GM18909 (cell line): Measurements from ENCODE around the gene FREY1.
"Not testable (repeated sequence)": the region's sequence is repeated elsewhere in the genome, so short reads cannot be mapped to it uniquely, and the experiment has no call there.

Experiments
- ATAC-seq: cut with Tn5 transposase; IDR thresholded peaks from one replicate; pipeline ENCODE4 v1.9.1; 2021; ENCODE audit warnings: mild to moderate bottlenecking; ENCODE audit not compliant: unreplicated experiment, poor library complexity

The FREY1 gene

DNA sequence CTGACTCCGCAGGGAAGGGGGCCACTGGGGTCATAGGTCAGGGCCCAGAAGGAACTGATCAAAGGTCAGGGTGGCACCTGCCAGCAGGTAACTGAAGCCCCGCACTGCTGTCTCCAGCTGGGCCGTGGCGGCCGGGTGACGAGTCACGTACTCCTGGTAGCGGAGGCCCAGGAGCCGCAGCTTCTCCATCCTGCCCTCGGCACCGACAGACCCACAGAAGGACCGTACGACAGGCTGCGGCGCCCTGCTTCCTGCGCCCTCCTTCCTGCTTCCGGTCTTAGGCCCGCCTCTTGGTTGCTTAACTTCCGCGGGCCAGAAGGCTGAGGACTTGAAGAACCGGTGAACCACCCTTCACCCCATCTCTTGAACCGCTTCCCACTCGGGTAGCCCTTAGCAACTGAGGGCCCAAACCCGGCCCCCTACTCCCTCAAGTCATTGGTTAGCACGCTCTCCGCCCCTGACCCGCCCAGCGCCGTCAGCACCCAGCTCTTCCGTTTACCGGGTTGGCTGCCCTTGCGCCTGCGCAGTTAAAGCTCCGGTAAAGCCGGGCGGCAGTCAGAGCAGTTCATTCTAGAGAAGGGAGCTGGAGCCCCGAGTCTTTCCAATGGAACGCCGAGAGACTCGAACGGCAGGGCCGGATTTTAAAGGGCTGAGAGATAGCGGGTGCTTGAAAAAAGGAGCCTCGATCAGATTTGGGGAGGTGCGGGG lies 10.7 kb upstream of the FREY1 start, which contains the start of gene PEX16:
Gene PEX16 (minus strand): TSS at position 255 of the 708 bp plus-strand sequence. CDS start 66 bp downstream, at position 189.
- ATAC-seq = peak; percentile 89

DNA sequence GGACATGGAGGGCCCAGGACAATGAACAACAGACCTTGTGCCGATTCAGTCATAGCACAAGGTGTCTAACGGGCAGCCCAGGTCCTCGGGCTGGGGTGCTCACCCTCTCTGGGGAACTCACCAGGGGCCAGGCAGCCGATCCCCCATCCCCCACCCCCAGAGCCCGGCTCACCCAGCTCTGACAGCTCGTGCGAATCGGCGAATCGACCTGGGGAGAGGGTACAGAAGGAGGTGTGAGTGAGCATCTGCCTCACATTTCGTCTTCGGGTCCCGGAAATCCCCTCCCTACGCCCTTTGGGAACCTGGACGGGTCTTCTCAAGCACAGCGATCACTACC lies 10.2 kb upstream of the FREY1 start:
- ATAC-seq = no peak

DNA sequence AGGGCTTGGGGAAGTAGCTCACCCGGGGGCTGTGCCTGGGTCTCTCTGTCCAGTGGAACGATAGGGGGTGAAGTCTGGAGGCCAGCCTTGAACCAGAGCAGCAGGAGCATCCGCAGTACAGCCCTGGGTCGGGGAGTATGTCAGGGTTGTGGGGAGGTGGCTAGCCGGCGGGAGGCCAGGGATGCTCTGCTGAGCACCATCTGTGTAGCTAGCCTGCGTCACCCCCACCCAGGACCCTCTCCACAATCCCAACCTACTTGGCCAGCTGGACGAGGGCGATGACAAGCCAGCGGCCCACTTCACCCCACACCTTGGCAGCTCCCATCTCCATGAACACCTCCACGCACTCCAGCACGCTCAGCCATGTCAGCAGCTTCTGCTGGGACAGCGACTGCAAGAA lies 8.4 kb upstream of the FREY1 start:
- no peak for ATAC-seq

DNA sequence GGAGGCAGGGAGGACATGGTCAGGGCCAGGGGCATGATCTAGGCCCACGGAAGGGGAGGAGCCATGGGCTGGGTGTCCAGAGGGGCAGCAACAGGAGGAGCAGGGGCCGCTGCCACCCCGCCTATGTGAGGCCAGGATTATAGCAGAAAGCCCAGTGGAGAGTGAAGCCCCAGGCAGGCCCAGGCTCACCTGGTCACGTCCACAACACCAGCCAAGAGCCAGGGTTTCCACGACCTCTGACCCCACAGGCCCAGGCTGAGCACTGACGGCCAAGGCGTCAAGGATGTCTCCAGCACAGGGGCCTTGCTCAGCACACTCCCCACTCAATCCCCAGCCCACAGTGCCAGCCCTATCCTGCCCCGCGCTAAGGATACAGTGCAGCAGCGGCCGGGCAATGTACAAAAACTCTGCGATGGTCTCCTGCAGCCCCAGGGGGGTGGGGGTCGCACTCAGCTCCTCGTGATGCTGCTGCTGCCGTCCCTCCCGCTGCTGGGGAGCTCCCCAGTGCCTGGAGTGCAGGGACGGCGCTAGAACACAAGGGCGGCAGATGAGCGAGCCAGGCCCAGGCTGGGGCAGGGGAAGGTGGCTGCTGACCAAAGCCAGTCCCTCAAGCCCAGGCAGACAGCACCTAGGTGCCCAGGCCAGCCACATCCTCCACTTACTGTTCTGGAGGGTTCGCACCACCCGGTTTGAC lies 7.0 kb upstream of the FREY1 start:
- ATAC-seq = no peak

DNA sequence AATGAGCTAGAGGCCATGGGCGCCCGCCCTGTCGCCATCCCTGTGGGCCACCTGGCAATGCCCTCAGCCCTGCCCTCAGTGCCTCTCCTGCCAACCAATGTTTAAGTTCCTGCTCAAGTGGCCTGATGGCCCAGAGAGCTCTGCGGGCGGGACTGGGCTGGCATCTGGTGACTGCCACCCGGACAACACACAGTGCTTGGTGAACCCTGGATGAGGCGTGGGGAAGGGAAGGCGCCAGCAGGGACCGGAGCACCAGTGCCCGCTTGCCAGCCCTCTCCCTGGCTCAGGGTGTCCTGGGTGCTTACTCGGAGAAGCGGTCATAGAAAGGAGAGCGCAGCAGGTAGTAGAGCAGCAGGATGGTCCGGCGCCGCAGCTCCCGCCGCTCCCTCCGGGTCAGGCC lies 6.4 kb upstream of the FREY1 start:
- ATAC-seq = no peak

DNA sequence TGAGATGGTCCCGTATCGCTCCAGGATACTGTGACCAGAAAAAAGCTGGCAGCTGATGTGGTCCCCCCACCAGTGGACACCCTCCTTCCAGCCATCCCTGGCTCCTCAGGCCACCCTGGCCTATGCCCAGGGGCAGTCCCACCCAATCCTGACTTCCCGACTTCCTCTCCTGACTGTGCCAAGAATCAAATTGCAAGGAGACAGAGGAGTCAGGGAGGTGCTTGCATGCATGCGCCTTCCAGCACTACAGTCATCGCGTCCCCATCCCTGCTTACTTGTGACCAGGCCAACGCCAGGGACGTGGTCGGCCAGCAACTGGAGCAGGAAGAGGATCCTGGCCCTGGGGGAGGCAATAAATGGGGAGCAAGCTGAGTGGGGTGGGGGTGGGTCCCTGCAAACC lies 3.6 kb upstream of the FREY1 start:
- ATAC-seq = no peak

DNA sequence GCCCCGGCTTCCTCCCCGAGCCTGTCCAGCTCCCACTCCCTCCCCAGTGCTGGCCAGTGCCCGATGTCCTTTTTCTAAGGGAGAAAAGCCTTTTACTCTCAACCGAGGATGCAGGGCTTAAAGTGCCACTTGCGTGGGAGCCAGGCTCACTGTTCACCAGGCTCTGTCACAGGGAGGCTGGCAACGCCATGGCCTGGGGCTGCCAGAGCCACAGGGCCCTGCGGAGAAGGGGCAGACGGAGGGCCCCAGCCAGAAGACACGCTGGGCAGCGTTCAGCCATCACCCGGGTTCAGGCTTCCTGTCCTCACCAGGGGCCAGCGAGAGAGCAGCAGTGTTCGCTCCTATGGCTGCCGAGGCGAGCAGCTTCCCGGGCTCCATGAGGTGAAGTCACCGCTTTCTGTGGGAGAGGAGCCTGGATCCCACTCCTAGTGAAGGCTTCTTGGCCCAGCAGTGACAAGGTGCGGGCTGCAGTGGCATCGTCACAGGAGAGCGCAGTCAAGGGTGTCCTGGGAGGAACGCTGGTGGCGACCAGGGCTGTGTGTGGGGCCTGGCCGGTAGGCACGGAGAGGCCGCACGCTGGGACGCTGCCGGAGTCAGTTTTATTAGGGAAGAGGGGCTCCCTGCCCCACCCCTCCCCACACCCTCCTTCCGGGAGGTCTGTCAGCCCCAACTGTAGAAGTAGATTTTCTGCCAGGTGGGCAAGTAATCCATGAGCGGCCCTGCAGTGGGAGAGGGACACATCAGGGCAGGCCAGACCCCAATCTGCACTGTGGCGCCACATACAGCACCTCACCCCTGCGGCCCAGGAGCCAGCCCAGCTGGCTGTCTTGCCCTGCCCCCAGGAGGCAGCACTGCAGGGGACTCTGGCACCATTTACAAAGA lies 2.8 kb upstream of the FREY1 start:
- no peak for ATAC-seq

DNA sequence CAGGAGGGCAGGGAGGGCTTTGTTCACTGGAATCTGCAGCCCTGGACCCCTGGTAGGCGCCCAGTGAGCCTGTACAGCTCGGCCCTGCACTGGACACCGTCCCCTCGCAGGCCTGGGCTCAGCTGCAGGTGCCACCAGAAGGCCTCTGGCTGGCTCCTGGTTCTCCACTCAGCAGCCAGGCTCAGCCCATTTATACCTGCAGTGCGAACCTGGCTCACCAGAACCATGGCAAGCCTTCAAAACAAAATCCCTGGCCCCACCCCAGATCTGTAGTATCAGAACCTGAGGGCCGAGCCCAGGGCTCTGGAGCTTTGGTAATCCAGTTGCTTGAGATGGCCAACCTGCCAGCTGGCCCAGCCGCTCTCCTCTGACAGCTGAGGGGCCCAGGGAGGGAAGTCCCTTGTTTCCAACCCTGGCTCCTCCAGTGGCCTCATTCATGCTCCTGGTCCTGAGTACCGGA lies 870 bp upstream of the FREY1 start:
- no peak for ATAC-seq

DNA sequence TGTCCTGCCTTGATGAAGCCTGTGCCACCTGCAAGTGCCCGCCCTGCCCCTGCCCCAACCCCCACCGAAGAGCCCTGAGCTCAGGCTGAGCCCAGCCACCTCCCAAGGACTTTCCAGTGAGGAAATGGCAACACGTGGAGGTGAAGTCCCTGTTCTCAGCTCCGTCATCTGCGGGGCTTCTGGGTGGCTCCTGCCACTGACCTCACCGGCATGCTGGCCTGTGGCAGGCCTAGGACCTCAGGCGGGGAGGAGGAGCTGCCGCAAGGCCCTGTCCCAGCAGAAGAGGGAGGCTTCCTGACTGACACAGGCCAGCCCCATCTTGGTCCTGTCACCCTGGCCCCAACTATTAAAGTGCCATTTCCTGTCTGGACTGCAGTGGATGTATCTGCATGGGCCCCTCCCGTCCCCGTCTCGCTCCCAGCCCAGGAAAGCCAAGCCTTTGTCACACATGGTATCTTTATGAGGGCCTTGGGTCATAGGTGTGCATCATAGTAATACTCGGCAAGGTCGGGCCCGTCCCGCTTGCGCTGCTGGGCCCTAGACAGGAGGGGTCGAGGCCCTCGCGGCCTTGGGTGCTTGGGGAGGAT lies 882 bp downstream of the FREY1 start:
- no peak for ATAC-seq

DNA sequence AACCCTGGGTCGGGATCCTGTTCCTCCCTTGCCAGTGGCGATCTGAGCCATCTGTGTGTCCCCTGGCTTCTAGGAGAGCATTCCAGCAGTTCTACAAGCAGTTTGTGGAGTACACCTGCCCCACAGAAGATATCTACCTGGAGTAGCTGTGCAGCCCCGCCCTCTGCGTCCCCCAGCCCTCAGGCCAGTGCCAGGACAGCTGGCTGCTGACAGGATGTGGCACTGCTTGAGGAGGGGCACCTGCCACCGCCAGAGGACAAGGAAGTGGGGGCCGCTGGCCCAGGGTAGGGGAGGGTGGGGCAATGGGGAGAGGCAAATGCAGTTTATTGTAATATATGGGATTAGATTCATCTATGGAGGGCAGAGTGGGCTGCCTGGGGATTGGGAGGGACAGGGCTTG lies 1.5 kb downstream of the FREY1 start:
- not testable (repeated sequence) for ATAC-seq

DNA sequence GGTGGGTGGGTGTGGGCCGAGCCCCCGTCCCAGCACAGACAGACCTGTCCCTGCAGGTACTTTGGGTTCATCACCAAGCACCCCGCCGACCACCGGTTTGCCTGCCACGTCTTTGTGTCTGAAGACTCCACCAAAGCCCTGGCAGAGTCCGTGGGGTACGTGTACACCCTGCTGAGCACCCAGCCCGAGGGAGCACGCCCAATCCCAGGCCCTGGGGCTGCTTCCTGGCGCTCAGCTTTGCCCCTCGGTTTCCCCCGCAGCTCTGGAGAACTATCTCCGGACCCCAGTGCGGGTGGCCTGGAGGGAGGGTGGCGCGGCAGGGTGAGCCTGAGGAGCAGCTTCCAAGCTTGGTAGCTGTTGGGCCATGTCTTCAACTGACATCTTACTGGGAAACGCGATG lies 2.0 kb downstream of the FREY1 start:
- no peak for ATAC-seq

DNA sequence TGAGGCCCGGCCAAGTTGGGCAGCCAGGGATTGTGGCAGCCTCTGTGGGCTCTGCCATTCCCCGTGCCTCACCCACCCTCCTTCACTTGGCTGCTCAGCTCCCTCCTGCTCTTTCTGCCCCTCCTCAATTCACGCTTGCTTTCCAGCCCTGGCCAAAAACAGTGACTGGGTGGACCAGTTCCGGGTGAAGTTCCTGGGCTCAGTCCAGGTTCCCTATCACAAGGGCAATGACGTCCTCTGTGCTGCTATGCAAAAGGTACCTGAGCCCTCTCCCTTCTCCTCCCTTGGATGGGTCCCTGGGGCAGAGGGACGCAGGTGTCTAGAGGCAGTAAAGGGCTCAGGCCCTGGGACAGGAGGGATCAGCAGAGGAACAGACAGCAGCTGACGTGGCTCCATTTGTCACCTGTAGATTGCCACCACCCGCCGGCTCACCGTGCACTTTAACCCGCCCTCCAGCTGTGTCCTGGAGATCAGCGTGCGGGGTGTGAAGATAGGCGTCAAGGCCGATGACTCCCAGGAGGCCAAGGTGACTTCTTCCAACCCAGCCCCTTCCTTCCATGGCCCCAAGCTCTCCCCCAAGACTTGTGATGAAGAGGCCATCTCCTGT lies 2.7 kb downstream of the FREY1 start:
- ATAC-seq = no peak

DNA sequence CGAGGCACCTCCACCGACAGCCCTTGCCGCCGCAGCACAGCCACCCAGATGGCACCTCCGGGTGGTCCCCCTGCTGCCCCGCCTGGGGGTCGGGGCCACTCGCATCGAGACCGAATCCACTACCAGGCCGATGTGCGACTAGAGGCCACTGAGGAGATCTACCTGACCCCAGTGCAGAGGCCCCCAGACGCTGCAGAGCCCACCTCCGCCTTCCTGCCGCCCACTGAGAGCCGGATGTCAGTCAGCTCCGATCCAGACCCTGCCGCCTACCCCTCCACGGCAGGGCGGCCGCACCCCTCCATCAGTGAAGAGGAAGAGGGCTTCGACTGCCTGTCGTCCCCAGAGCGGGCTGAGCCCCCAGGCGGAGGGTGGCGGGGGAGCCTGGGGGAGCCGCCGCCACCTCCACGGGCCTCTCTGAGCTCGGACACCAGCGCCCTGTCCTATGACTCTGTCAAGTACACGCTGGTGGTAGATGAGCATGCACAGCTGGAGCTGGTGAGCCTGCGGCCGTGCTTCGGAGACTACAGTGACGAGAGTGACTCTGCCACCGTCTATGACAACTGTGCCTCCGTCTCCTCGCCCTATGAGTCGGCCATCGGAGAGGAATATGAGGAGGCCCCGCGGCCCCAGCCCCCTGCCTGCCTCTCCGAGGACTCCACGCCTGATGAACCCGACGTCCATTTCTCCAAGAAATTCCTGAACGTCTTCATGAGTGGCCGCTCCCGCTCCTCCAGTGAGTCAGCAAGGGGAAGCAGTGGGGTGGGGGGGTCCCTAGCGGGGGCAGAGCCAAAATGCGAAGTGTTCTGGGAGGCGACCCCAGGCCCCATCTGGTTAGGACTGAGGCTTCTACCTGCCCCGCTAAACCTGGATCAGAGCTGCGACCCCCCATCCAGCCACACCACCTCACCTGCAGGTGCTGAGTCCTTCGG lies 4.4 kb downstream of the FREY1 start:
- ATAC-seq = no peak

DNA sequence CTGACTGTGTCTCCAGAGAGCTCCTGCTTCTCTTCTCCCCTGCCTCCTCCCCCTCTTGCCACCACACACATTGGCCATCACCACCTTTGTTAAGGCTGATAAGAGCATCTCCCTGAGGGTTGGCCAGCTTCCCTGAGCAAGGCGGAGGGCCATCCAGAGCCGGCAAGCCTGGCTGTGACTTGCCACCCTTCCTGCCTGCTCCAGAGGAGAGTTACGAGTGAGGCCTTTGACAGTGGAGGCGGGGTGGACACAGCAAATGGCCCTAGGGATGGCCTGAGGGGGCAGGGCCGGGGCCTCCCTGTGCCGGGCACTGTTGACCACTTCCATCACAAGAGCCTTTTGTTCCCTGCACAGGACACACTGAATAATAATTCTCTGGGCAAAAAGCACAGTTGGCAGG lies 5.4 kb downstream of the FREY1 start:
- no peak for ATAC-seq

DNA sequence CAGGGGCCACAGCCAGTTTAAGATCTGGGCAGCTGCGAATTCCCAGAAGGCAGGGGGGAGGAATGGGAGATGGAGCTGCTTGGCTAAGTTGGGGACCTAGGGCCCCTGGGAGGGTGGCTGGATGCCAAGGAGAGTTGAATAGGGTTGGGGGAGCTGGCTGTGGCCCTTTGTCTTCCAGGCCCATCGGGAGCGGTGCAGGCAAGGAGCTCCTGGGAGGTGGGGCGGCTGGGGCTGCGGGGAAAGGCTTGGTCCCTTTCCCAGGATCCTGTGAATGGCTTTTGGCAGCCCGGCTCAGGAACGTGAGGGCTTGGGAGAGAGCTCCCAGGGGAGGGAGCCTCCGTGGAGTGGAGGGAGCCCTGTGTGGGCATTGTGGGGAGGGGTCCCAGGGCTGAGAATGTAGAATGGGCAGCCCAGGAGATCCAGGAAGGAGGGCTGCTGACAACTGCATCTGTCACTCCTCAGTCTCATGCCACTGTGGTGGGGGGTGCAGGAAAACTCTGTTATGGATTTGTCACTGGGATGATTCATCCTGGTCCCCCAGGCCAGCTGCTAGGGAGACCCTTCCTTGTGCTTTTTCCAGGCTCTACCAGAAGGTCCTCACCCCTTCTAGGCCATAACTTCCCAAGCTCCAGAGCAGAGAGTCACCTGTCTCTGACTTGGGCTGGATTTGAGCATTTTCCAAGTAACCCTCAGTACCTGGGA lies 6.0 kb downstream of the FREY1 start:
- no peak for ATAC-seq

DNA sequence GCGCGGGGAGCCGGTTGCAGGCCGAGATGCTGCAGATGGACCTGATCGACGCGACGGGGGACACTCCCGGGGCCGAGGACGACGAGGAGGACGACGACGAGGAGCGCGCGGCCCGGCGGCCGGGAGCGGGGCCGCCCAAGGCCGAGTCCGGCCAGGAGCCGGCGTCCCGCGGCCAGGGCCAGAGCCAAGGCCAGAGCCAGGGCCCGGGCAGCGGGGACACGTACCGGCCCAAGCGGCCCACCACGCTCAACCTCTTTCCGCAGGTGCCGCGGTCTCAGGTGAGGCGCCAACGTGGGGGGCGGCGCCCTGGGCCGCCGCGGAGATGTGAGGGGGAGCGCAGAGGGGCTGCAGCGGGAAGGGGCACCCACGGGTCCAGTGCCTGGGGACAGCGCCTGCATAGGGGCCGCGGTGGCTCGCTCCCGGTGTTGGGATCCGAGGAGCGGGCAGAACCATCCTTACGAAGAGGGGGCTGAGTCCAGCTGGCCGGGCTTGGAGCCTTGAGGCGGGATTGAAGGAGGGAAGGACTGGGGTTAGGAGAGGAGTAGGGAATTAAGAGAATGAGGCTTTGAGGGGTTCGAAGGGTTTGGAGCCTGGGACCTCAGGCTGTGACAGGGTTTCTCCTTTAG lies 6.8 kb downstream of the FREY1 start:
- ATAC-seq = peak; percentile 16

DNA sequence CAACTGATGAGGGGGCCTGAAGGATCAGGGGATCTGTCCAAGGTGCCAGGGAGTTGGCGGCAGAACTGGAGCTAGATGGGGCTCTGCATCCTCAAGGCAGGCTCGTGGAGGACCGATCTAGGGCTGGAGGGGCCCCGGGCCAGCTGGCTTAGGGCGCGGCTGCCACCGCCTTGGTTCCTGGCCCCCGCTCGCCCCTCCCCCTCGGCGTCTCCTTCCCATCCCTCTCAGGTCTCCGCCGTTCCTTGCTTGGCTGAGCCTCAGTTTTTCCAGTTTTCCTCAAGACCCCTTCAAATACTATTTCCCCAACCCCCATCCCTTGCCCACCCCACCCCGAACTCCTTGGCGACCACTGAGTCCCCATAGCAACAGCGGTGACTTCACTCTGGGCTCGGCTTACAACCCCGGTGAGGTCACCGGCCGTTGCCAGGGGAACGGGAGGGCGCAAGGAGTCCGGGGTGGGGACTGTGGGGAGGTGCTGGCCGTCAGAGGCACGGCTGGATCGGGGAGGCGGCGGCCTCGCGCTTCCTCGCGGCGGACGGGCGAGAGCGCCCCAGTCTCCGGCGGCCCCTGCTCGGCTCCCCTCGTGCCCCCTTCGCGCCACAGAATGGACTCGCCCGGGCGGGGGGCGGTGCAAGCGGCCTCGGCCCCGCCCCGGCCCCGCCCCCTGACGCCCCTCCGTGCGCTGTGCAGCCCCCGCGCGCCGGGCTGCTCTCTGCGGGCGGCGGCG lies 7.5 kb downstream of the FREY1 start:
- ATAC-seq = peak; percentile 55

DNA sequence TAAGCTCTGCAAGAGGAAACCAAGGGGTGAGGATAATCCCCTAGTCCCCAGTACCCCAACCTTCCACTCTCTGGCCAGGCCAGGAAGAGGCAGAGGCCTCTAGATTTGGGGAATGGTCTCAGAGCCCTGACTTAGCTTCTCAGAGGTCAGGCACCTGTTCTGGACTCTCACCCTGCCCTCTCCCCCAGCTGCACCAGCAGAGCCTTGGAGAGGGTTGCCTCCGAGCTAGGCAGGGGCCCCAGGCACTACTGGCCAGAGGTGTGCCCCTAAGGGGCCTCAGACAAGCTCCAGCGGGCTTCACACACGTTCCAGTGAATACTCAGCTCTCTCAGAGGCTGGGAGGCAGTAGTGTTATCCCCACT lies 8.0 kb downstream of the FREY1 start:
- ATAC-seq = no peak
